NCI-H748 (cell line): Measurements from ENCODE around the gene GPC6.
"Not testable (repeated sequence)": the region's sequence is repeated elsewhere in the genome, so short reads cannot be mapped to it uniquely, and the experiment has no call there.

ENCODE experiments used
- DNase-seq: peaks from one replicate; lab custom pipeline; 2025; ENCODE audit not compliant: unreplicated experiment; lab: John Stamatoyannopoulos, UW

Gene GPC6

DNA sequence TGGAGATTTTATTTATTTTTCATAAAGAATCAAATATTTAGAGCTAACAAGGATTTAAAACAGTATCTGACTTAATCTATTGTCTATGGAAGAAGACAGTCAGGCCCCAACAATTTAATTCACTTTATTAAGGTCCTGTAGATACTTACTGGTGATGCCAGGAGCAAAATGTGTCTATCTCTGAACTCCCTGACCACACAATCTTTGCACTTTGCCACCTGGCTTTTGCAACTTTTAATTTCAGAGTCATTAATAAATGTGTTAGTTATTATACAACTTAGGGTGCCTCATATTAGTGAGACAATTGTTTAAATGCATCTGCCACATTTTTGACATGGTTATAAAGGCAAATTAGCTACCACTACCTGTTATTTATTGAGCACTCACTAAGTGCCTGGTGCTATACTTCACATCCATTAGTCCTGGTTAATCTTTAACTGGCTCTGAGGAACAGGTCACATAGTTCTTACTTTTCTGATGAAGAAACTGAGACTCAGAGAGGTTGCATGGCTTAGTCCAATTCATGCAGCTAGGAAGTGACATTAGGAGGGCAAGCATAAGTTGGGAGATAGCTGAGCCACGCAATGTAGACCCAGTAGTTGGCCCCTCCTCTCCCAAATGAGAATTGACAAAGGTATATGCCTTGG, 955.0 kb downstream of the GPC6 start:
- DNase-seq: no peak

DNA sequence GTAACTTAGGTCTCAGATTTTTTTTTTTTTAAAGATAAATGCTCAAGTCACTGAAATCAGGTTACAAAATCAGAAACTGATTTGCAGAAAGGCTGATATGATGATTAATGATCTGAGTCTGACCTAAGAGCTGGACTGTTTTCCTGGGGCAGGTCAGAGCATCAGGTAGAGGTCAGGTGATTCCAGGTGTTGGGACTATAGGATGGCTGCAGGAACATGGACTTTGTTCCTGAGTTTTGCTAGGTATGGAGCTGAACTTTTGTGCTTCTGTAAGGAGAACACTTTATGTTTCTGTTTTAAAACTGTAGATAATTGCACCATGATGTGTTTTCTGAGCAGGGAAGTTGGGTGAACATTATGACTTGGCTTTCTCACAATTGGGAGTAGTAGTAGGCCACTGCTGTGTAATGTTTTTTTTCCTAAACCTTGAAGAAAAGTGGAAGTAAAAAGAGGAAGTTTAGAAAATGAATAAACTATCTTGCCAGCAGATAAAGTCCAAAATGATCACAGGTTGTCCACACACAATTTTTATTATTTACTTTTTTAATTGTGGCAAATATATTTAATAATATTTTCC, 955.7 kb downstream of the GPC6 start:
- DNase-seq: no peak

DNA sequence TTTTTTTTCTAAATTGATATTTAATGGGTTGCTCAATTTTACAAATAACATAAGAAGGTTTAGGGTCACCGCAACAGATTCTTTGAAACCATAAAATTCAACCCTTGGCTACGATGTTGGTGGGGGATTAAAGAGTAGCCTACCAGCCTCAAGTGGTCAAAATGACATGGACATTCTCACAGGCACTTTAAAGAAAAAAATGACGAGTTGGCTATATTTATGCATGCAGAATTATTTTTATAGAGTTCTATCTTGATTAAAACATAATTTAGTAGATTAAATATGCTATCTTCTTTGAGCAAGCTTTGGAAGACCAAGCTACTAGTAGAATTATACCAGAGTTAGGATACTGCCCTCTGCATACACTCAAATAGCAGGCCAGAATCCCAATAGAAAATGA, 959.9 kb downstream of the GPC6 start:
- no peak for DNase-seq

DNA sequence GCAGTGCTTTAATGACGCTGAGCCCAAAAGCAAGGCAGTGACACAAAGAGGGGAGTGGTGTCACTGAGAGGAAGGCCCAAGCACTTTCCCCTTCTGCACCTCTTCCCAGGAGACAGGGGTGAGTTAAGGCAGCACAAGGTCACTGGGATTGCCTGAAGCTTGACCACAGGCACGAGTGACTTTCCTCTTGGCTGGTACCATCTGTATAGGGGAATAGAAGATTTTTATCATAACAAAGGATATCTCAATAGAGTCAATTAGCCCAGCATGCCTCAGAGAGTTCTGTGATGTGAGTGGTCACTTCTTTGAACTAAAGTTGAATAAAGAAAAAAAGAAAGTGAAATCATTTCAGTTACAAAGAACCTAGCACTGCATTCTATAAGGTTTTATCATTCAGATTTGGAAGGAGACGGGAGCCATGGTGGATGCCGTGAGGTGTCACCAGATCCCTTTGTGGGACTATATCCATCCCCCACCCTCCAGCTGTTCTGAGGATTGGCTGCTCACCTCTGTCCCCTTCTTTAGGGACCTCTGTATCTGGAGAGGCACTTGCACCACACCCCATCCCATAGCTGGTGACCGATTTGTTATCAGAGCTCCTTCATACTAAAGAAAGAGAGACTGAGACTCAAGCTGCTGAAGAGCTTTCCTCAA, 961.7 kb downstream of the GPC6 start:
- no peak for DNase-seq

- DNase-seq: peak; percentile 63
These were observed 965.9 kb downstream of the GPC6 start for GRCh38 chr13:94192431-94192975.

GRCh38 chr13:94195715-94196114, 969.1 kb downstream of the GPC6 start:
- DNase-seq: no peak

GRCh38 chr13:94196413-94196812, 969.8 kb downstream of the GPC6 start:
- DNase-seq: no peak

DNA sequence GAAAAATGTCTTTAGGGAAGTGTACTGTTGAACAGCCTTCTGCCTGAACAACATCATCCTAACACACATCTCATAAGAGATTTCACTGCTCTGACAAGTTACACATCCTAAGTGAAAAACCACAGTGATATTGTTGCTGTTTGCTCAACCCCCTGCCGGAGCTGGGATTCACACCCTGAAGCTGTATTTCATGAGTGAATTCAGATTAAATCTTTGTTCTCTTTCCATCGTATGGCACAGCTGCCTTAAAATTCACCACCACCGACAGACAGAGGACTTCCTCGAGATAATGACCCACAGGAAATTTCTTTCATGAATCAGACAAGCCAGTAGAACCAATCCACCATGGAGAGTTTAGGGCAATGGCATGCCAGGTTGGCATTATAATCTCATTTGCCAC, 972.1 kb downstream of the GPC6 start:
- peak; percentile 56 for DNase-seq

DNA sequence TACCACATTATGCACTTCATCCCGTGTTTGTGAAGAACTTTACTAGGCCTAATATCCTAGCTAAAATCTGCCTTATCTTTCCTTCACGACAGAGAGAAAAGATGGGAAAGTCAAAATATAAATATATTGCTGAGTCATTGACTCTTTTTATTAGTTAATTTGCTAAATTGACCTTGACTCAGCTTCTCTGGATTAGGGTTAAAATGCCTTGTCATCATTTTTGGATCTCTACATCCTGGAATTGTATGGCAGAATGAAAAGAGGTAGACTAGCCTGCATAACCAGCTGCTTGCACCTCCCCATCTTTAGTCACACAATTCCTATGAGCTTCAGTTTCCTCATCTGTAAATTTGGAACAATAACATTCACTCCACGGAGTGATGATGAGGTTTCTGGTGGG, 972.5 kb downstream of the GPC6 start:
- DNase-seq: no peak

DNA sequence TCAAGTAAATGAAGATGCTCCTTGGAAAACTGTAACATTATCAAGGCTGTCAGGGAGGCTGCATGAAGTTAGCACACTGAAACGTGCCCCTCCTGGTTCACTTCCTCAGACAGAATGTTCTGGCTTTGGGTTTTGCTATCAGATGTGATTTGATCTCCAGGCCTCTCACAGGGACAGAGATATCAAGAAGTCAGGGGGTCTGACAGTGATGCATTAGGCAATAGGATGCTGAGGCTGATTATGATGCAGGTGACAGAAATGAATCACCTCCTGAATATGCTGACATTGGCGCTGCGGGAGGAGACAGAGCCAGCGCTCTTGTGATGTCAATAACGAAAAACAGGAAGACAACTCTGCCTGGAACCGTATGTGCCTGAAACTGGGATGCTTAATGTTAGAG, 974.4 kb downstream of the GPC6 start:
- no peak for DNase-seq

GRCh38 chr13:94204163-94204562, 977.6 kb downstream of the GPC6 start:
- DNase-seq: no peak

- no peak for DNase-seq
These were observed 978.3 kb downstream of the GPC6 start for GRCh38 chr13:94204946-94205345.

DNA sequence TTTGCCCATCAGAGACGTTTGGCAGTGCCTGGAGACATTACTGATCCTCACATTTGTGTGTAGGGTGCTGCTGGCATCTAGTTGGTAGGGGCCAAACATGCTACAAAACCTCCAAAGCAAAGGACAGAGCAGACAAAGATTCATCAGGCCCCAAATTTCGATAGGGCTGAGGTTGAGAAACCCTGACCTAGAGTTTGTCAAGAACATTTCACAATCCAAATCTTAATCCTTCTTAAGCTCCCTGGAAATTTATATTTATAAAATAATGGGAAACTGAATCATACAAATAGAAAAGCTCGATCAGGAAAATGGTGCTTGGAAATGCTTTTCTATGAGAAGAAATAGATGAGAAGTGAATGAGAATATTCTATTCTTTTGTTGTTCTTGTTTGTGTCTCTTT, 979.3 kb downstream of the GPC6 start:
- no peak for DNase-seq

DNA sequence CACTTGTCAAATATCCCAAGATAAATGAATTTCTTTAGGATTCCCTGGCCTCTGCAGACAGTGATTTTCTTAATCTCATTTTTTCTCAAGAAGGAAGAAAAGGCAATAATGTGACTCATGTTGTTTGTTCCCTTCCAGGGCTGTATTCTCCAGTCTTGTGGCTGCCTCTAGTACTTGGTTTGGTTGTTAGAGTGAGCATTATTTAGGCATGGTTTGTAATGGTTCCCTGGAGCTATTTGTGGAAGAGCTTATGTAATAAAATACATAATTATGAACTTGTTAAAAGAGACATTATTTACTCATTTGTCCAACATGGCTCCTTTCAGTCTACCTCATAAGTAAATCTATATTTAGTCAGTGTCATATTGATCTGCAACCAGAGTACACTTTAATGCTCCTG, 982.5 kb downstream of the GPC6 start:
- peak; percentile 70 for DNase-seq

- not testable (repeated sequence) for DNase-seq
These were observed 983.3 kb downstream of the GPC6 start for GRCh38 chr13:94209913-94210312.

DNA sequence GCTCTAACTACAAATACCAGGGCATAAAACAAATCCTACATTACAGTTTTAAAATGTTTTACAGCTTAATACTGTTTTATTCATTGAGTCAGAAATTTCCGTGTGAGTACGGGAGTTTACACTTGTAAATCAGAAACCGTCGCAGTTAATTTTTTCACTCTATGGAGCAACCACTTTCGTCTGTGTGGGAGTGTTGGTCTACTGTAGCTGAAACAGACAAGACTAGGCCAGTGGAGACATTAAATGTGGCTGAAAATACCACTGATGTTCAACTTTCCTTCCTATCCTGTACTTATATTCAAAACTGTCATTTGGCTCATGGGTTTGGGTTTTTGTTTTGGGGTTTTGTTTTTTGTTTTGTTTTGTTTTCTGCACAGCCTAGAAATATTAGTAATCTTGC, 984.2 kb downstream of the GPC6 start:
- DNase-seq: no peak

DNA sequence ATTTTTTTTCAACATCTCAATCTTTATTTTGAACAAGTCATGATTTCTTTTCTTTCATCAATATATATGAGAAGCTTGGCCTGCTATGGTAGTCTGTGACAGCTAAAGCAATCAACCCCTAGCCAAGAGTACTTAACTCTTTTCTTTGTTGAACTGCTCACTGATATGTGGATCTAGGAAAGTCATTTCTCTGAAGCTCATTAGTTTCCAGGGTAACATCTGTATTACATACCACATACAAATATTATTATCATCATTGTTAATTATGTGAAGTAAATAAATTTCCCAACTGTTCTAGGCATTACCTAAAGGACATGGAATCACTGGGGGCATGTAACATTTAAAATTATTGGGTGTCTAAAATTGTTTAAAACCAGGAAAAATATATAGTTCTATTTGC, 985.6 kb downstream of the GPC6 start:
- peak; percentile 21 for DNase-seq

- DNase-seq: no peak
These were observed 987.5 kb downstream of the GPC6 start for GRCh38 chr13:94214121-94214520.

DNA sequence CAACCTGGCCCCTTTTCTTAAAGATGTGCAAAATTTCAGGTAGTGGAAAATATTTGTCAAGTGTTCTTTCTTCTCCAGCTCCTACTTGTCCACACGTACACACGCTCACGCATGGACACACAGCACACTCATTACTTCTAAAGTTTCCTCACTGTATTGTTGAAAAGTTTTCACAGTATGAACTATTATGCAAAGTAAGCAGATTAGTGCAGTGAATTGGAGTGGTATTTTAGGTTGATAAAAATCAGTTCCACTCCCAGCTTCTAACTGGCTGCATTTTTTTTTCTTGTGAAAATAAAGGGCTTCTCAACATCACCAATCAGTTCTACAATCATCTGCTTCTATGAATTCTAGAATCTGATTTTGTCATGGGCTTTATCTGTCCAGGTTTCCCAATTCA, 988.4 kb downstream of the GPC6 start:
- DNase-seq: no peak

GRCh38 chr13:94216476-94216875, 989.9 kb downstream of the GPC6 start:
- DNase-seq: no peak

DNA sequence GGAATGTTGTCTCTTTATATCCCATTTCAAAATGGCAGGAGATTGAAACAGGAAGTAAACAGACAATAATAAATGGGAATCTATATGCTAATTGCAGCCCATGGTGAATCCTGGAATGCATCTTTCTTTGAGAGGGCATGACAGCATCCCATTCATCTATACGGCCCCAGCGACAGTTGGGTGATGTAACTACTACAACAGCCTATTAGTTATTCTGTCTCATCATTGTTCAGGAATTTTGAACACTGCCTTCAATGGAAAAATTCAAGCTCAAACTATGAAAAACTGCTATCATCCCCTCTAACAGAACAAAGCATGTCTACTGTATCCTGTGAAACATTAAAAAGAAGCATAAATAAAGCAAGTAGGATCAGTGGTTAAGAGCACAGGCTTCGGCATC, 990.8 kb downstream of the GPC6 start:
- no peak for DNase-seq

DNA sequence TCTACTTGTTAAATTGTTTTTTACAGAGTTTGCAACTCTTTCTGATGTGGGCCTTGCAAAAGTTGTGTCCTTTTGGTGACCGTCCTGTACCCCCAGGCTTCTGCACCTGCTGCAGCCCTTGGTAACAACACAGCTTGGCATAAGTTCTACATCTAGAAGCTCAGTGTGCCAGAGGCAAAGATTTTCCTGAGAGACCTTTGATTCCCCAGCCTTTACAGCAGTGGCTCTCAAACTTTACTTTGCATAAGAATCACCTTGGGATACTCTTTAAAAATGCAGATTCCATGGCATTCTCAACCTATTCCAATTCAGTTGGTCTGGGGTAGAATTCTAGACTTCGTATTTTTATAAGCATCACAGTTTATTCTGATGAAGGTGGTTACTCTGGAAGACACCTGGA, 991.9 kb downstream of the GPC6 start:
- DNase-seq: no peak
